ENCODE data around the gene HTRA2.

Gene HTRA2

DNA sequence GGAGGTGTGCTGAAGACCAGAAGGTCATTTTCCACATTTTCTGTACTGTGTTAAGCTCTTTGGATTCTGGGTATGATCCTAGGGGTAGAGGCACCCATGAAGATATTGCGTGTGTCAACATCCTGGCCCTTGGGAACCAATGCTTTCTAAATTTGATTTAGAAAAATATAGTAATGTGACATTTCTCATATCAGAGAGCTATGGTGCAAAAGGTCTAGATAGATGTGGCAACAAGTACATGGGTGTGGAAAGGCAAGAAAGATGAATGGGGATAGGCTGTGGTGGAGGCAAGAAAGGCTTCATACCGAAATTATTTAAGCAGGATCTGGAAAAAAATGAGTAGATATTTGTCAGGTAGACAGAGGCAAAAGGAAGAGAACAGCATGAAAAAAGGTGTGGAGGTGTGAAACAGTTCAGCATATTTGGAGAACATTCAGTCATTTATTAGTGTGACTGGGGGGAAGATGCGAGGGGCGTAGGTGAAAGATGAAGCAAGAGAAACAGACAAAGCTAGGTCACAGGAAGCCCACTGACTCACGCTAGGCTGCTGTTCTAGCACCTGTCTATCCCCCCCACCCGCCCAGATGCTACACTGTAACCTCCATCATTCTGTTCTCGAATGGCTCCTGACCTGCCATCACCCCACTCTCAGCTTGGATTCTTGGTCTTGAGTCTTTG is 36.5 kb downstream of the HTRA2 start:
- DNase-seq, result no peak

DNA sequence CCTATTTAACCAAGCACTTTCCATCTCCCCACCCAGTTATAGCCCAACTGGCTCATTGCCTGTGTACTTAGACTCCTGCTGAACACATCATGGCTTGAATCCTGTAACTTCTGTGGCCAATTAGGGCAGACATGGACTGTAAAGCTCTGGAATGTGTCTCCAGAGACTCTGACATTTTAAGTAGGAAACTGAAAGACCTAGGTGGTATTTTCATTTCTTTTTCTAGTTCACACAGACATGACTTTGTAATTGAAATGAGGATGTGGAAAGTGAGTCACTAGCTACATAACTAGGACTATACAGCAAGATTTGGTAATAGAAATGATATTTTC is 37.0 kb downstream of the HTRA2 start:
- peak; percentile 45 for DNase-seq

DNA sequence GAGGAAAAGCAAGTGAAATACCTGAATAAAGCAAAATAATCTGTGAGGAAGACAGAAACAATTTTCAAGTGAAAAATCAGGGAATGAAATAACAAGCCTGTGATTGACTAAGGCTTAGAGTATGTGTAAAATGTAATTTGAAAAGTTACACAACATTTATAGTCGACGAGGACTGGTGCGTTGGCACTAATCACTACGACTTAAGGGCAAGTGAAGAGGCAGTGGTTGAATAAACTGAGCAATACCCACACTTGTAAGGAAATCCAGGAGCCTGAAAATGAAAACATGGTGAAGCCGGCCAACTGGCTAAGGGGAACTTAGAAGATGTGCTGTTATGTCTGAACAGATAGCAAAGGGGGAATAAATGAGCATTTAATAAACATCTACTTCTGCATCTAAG is 38.1 kb downstream of the HTRA2 start:
- DNase-seq, result no peak

DNA sequence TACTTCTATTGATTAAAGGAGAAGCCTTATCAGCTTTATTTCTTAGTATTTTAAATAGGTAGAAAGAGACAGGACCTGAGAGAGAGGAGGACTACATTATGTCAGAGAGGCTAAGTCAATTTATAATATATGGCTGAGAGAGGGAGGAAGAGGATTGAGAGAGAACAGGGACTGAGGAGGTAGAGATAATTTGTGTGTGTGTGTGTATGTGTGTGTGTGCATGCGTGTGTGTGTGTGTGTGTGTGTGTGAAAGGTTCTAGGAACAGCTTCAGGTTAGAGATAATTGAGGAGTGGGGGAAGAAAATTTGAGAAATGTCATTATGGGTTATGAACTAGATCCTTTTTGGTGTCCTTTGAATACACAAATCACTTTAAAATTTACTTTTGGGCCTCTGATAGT is 40.0 kb downstream of the HTRA2 start:
- no peak for DNase-seq

DNA sequence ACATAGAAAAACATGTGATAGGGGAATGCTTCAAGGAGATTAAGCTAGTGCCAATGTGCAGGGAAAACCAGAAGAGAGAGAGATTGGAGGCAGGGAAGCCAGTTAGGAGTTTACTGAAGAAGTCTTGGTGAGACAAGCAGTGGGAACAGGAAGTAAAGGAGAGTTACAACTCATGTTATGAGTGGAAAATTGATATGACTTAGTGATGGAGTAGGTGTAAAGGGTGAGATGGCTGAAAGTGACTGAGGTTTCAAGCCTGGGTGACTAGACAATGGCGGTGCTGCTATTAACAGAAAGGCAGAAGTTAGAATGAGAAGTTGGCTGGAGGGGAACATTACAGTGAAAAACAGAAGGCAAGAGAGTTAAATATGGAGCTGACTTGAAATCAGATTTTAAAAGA is 41.3 kb downstream of the HTRA2 start:
- DNase-seq, result no peak

DNA sequence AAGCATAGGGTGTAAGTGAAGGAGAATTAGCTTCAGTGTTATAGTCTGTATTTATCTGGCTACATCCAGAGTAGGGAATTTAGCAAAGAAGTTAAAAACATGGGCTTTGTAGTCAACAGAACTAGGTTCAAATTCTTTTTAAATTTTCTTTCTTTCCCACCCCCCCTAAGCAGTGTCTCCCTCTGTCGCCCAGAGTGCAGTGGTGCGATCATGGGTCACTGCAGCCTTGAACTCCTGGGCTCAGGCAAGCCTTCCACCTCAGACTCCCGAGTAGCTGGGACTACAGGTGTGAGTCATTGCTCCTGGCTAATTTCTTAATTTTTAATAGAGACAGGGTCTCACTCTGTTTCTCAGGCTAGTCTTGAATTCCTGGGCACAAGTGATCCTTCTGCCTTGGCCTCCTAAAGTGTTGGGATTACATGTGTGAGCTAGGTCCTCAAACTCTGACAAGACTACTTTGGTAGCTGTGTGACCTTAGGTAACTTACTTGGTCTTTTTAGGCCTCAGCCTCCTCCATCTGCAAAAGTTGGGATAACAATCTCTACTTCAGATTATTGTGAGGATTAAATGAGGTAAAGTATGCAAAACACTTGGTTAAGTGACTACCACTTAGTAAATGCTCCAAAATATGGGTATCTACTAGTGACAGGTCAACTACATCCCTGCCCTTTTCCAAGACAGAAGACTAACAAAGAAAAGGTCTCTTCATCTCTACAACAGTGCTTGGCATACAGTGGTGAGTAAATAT is 42.6 kb downstream of the HTRA2 start:
- no peak for DNase-seq

DNA sequence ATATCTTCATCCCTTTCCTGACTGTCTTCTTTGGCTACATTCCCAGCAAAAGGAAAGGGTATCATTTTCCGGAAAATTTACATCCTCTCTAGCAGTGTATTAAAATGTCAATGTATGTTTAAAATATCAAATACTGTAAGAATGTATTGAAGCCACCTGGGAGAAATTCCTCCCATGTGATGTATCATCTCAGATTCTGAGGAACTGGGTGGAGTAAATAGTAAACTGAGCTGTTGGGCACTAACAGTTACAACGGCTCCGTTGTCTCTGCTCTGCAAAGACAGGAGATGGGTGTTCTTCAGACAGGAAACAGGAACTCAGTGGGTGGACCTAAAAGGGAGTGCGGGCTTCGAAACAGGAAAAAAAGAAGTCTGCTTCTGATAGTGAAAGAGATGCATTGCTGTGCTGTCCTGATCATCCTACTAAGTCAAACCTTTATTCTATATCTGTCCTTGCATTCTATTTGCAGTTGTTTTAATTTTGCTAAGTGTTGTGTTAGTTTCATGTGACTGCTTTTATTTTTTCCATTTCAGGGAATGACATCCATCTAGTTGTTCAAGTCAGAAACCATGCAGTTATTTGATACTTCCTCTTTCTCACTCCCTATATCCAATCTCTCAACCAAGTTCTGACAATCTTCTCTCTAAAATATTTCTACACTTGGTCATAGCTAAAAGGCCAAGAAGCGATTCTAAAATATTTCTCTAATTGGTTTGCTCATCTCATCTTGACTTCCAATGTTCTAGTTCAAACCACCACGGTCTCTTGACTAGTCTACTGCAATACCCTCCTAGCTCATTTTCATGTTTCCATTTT is 44.2 kb downstream of the HTRA2 start:
- DNase-seq, result no peak

GRCh38 chr2:74575320-74575719 is 45.6 kb downstream of the HTRA2 start:
- DNase-seq, result no peak

DNA sequence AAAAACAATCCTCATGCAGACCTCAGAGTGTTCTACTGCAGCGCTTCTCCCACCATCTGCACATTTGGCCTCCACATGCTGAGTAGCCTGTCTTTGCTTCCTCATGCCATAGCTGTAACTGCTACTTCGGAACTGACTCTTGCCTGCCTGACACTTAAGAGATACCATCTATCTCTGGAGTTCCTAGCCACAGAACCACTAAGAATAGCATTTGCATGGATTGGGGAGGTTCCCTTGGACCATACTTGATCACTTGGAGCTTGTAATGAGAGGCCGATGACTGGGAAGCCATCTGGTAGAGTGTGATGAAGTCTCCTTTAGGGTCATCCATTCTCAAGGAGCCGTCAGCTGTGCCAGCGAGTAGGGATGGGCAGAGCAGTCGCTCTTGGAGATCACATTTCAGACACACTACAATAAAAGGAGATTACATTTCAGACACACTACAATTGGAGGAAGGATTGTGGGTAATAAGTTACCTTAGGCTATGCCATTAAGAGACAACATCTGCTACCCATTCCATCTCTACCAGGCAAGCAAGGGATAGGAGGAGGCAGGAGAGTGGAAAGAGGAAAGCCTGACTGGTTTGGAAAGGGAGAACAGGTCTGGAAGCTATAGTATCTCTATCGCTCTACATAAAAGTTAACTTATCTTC is 46.6 kb downstream of the HTRA2 start:
- no peak for DNase-seq

GRCh38 chr2:74576863-74577229 is 47.1 kb downstream of the HTRA2 start:
- peak; percentile 63 for DNase-seq

DNA sequence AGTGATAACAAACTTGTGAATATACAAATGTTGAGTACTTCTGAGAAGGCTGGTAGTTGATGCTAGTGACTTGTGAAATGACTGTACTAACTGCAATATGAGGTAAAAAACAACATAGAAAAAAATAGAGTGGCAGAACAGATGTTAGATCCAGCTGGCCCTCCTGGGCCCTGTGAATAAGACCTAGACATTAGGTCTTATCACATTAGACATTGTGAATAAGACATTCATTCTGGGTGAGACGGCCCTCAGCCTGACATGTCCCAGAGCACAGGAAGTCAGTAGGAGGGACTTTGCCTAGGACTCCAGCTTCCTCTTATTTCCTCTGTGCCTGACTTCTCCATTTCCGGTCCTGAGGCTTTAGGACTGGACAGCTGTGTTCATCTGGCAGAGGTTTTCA is 47.7 kb downstream of the HTRA2 start:
- DNase-seq, result no peak

DNA sequence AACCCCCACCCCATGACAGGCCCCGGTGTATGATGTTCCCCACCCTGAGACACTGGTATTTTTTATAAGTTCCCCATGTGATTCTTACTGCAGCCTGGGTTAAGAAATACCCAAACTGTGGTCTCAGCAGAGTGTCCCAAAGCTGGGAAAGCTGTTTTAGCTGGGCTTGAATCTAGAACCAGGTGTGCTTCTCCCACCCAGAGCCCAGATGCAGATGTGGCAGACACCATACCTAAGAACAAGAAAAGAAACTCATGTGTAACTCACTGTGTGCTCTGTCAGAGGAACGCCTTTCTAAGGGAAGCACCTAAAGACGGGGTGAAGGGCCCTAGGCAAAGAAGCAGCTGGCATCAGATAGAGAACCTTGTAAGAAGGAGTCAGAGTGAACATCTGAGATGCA is 48.7 kb downstream of the HTRA2 start:
- no peak for DNase-seq

DNA sequence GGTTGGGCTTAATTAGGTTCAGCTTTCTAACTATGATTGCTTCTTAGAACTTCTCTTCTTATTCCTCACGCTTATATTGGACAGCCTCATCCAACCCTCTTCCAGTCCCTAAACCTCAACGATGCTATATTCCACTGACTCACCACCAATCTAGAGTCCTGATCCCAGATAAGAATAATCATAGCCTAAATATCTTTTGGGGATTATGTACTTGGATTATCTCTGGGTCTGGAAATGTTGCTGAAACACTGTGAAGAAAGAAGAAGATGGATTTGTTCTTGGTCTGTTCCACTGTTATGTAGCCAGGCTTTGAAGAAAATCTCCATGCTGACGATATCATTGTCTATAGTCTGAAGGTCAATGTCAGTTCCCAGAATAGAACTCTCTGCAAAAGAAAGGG is 51.7 kb downstream of the HTRA2 start:
- no peak for DNase-seq

DNA sequence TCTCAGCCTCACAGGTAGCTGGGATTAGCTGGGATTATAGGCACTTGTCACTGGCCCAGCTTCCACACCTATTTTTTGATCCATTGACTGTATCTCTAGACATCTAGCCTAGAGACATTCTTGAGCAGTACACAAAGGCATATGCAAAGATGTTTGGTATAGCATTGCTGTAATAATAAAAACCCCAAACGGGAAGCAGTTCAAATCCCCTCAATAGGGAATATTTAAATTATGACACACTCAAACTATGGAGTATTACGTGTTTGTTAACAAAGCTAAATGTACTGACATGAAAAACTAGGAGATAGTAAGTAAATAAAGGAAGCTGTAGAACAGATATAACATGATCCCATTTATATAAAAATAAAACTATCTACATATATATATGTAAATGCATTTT is 52.5 kb downstream of the HTRA2 start:
- no peak for DNase-seq
